ENCODE data around the gene NEU2.

The NEU2 gene

GRCh38 chr2:233065954-233066470, 33.5 kb downstream of the NEU2 start:
- H3K9me3 Mint-ChIP-seq, result no peaks in the 10 kb centered on the region
- ATAC-seq, result no peak
- peaks cover 74% of the 10 kb centered on the region for H3K4me1 Mint-ChIP-seq
- H3K27me3 Mint-ChIP-seq, result no peaks in the 10 kb centered on the region
- H3K4me3 Mint-ChIP-seq, result no peak overlapping the region
- no peak overlapping the region for H3K27ac Mint-ChIP-seq
- no peak for DNase-seq

- H3K4me1 Mint-ChIP-seq, result peaks cover 54% of the 10 kb centered on the region
- H3K9me3 Mint-ChIP-seq, result peaks cover 0 to 5% of the 10 kb centered on the region in 2 donors
- ATAC-seq (no peak), DNase-seq (no peak)
- no peaks in the 10 kb centered on the region for H3K27me3 Mint-ChIP-seq
- peak overlapping the region in 1 of 2 donors; percentile 0 for H3K4me3 Mint-ChIP-seq
- no peak overlapping the region for H3K27ac Mint-ChIP-seq
Measured at GRCh38 chr2:233068762-233069418, 36.4 kb downstream of the NEU2 start.

GRCh38 chr2:233072838-233073237, 40.4 kb downstream of the NEU2 start:
- Mint-ChIP-seq H3K27ac (no peak overlapping the region), H3K4me3 (no peak overlapping the region), H3K27me3 (no peaks in the 10 kb centered on the region), H3K9me3 (peaks cover 0 to 5% of the 10 kb centered on the region in 2 donors), H3K4me1 (peaks cover 28% of the 10 kb centered on the region)
- no peak for ATAC-seq
- no peak for DNase-seq

- ATAC-seq (no peak), DNase-seq (peak in 1 of 2 donors; percentile 7)
- Mint-ChIP-seq H3K4me3 (no peak overlapping the region), H3K27ac (no peak overlapping the region), H3K4me1 (peaks cover 28% of the 10 kb centered on the region), H3K27me3 (no peaks in the 10 kb centered on the region), H3K9me3 (peaks cover 0 to 5% of the 10 kb centered on the region in 2 donors)
Measured at GRCh38 chr2:233074106-233074505, 41.6 kb downstream of the NEU2 start.

GRCh38 chr2:233075141-233075965, 42.9 kb downstream of the NEU2 start:
- ATAC-seq, result peak; percentile 50
- no peak overlapping the region for H3K27ac Mint-ChIP-seq
- no peaks in the 10 kb centered on the region for H3K27me3 Mint-ChIP-seq
- peaks cover 0 to 5% of the 10 kb centered on the region in 2 donors for H3K9me3 Mint-ChIP-seq
- peaks cover 33% of the 10 kb centered on the region for H3K4me1 Mint-ChIP-seq
- DNase-seq, result peak in 1 of 2 donors; percentile 7
- no peak overlapping the region for H3K4me3 Mint-ChIP-seq

- Mint-ChIP-seq H3K27me3 (no peaks in the 10 kb centered on the region), H3K4me1 (peaks cover 33% of the 10 kb centered on the region), H3K27ac (no peak overlapping the region), H3K4me3 (no peak overlapping the region), H3K9me3 (peaks cover 0 to 5% of the 10 kb centered on the region in 2 donors)
- peak; percentile 59 for ATAC-seq
- no peak for DNase-seq
Measured at GRCh38 chr2:233075966-233076339, 43.5 kb downstream of the NEU2 start.

GRCh38 chr2:233076749-233077148, 44.3 kb downstream of the NEU2 start:
- no peak overlapping the region for H3K4me3 Mint-ChIP-seq
- DNase-seq (no peak), ATAC-seq (no peak)
- peaks cover 39% of the 10 kb centered on the region for H3K4me1 Mint-ChIP-seq
- peaks cover 0 to 2% of the 10 kb centered on the region in 2 donors for H3K9me3 Mint-ChIP-seq
- H3K27me3 Mint-ChIP-seq, result no peaks in the 10 kb centered on the region
- no peak overlapping the region for H3K27ac Mint-ChIP-seq

GRCh38 chr2:233079473-233079877, 47.0 kb downstream of the NEU2 start:
- Mint-ChIP-seq H3K9me3 (no peaks in the 10 kb centered on the region), H3K4me1 (peaks cover 66% of the 10 kb centered on the region), H3K27ac (peak overlapping the region; percentile 74 to 77), H3K4me3 (peak overlapping the region; percentile 72 to 76), H3K27me3 (no peaks in the 10 kb centered on the region)
- DNase-seq (peak in 1 of 2 donors; percentile 43), ATAC-seq (peak; percentile 8)

GRCh38 chr2:233079953-233080835, 47.7 kb downstream of the NEU2 start:
- peaks cover 73% of the 10 kb centered on the region for H3K4me1 Mint-ChIP-seq
- DNase-seq (peak in 1 of 2 donors; percentile 17), ATAC-seq (no peak)
- H3K4me3 Mint-ChIP-seq, result peak overlapping the region; percentile 76 to 78
- peak overlapping the region in 1 of 2 donors; percentile 87 for H3K27ac Mint-ChIP-seq
- no peaks in the 10 kb centered on the region for H3K9me3 Mint-ChIP-seq
- no peaks in the 10 kb centered on the region for H3K27me3 Mint-ChIP-seq

- ATAC-seq (no peak), DNase-seq (no peak)
- H3K4me1 Mint-ChIP-seq, result peaks cover 80% of the 10 kb centered on the region
- H3K27ac Mint-ChIP-seq, result peak overlapping the region; percentile 8 to 97
- peak overlapping the region; percentile 76 to 78 for H3K4me3 Mint-ChIP-seq
- H3K9me3 Mint-ChIP-seq, result no peaks in the 10 kb centered on the region
- no peaks in the 10 kb centered on the region for H3K27me3 Mint-ChIP-seq
Measured at GRCh38 chr2:233080836-233081229, 48.4 kb downstream of the NEU2 start.

- peak; percentile 45 to 84 for DNase-seq
- Mint-ChIP-seq H3K9me3 (no peaks in the 10 kb centered on the region), H3K27ac (peak overlapping the region; percentile 94 to 97)
Measured at GRCh38 chr2:233081232-233081730, 48.8 kb downstream of the NEU2 start.

GRCh38 chr2:233081731-233082221, 49.3 kb downstream of the NEU2 start:
- Mint-ChIP-seq H3K4me1 (peaks cover 88% of the 10 kb centered on the region), H3K27me3 (no peaks in the 10 kb centered on the region), H3K27ac (peak overlapping the region; percentile 94 to 97), H3K9me3 (no peaks in the 10 kb centered on the region), H3K4me3 (peak overlapping the region; percentile 76 to 78)
- DNase-seq (no peak), ATAC-seq (peak; percentile 6)

More at GRCh38 chr2:233081232-233081730, 48.8 kb downstream of the NEU2 start:
- peak; percentile 86 for ATAC-seq
- Mint-ChIP-seq H3K27me3 (no peaks in the 10 kb centered on the region), H3K4me1 (peaks cover 84% of the 10 kb centered on the region), H3K4me3 (peak overlapping the region; percentile 76 to 78)

GRCh38 chr2:233082222-233082930, 49.9 kb downstream of the NEU2 start:
- ATAC-seq (peak; percentile 65), DNase-seq (peak; percentile 38 to 48)
- Mint-ChIP-seq H3K4me1 (peaks cover 91% of the 10 kb centered on the region), H3K27me3 (no peaks in the 10 kb centered on the region), H3K27ac (peak overlapping the region; percentile 94 to 97), H3K9me3 (no peaks in the 10 kb centered on the region), H3K4me3 (peak overlapping the region; percentile 76 to 78)

Data from stimulated activated naive CD8-positive, alpha-beta T cell treated with anti-CD3 and anti-CD28 coated beads, Interleukin-15, amount 100 ng/mL, for 72 hours (primary cell).